WTC11 (cell line): ENCODE data around the gene MN1. TPM values are rescaled to one million over a fixed set of nuclear protein-coding genes. Genes with fewer than 3 reads are reported as not detected.

ENCODE experiments used
- ATF2 ChIP-seq: sonication (generic); formaldehyde crosslinking; IDR thresholded peaks from 2 replicates; pipeline ENCODE4 v1.8.1; 2022; ENCODE audit warnings: low read depth, missing genetic modification reagents, borderline replicate concordance
- CREB1 ChIP-seq: sonication (generic); formaldehyde crosslinking; IDR thresholded peaks from 2 replicates; pipeline ENCODE4 v1.8.0; 2023; ENCODE audit warnings: mild to moderate bottlenecking, missing genetic modification reagents
- EMX1 ChIP-seq: fragments of 250-450 bp; sonication (Bioruptor Pico); IDR thresholded peaks from 2 replicates; pipeline ENCODE4 v1.8.0; 2021; ENCODE audit warnings: mild to moderate bottlenecking
- ETV6 ChIP-seq: sonication (generic); formaldehyde crosslinking; IDR thresholded peaks from 2 replicates; pipeline ENCODE4 v1.8.1; 2022; ENCODE audit warnings: mild to moderate bottlenecking, missing genetic modification reagents
- FOXJ3 ChIP-seq: sonication (generic); formaldehyde crosslinking; IDR thresholded peaks from 2 replicates; pipeline ENCODE4 v1.9.0; 2021; ENCODE audit warnings: missing genetic modification reagents, mild to moderate bottlenecking, borderline replicate concordance
- FOXP1 ChIP-seq: sonication (generic); formaldehyde crosslinking; IDR thresholded peaks from 2 replicates; pipeline ENCODE4 v1.8.0; 2022; ENCODE audit warnings: missing genetic modification reagents, mild to moderate bottlenecking, moderate library complexity, borderline replicate concordance
- GABPB1 ChIP-seq: sonication (generic); formaldehyde crosslinking; IDR thresholded peaks from 2 replicates; pipeline ENCODE4 v1.8.1; 2023; ENCODE audit warnings: mild to moderate bottlenecking, missing genetic modification reagents
- MXD4 ChIP-seq: fragments of 250-450 bp; sonication (Bioruptor Pico); IDR thresholded peaks from 2 replicates; pipeline ENCODE4 v1.8.0; 2021; ENCODE audit warnings: mild to moderate bottlenecking, moderate library complexity, borderline replicate concordance
- NR2C2 ChIP-seq: sonication (generic); formaldehyde crosslinking; IDR thresholded peaks from 2 replicates; pipeline ENCODE4 v1.8.0; 2022; ENCODE audit warnings: mild to moderate bottlenecking, missing genetic modification reagents
- RELA ChIP-seq: sonication (generic); formaldehyde crosslinking; IDR thresholded peaks from 2 replicates; pipeline ENCODE4 v1.8.1; 2022; ENCODE audit warnings: missing genetic modification reagents, mild to moderate bottlenecking, borderline replicate concordance
- SP1 ChIP-seq: sonication (generic); formaldehyde crosslinking; conservative IDR thresholded peaks from 2 replicates; pipeline ENCODE4 v1.8.1; 2022; ENCODE audit warnings: missing genetic modification reagents
- ZNF416 ChIP-seq: fragments of 250-450 bp; sonication (Bioruptor Pico); IDR thresholded peaks from 2 replicates; pipeline ENCODE4 v1.9.0; 2021; ENCODE audit warnings: mild to moderate bottlenecking, inconsistent platforms
- ZNF532 ChIP-seq: fragments of 250-450 bp; sonication (Bioruptor Pico); IDR thresholded peaks from 2 replicates; pipeline ENCODE4 v1.9.0; 2021; ENCODE audit warnings: mild to moderate bottlenecking, borderline replicate concordance
- ZSCAN18 ChIP-seq: fragments of 250-450 bp; sonication (Bioruptor Pico); IDR thresholded peaks from 2 replicates; pipeline ENCODE4 v2.1.2; 2022; ENCODE audit warnings: mild to moderate bottlenecking, moderate library complexity
- total RNA-seq: library from RNA; stranded (reverse); gene quantifications from 3 replicates; pipeline ENCODE4 v1.2.3, GENCODE V29; 2021
- TF ChIP-seq, protein P1 (sequence below): sonication (generic); formaldehyde crosslinking; IDR thresholded peaks from 2 replicates; pipeline ENCODE4 v1.8.1; 2023; ENCODE audit warnings: mild to moderate bottlenecking, moderate library complexity, missing genetic modification reagents
- TF ChIP-seq, protein P2 (sequence below): fragments of 250-450 bp; sonication (Bioruptor Pico); conservative IDR thresholded peaks from 2 replicates; pipeline ENCODE4 v1.9.0; 2021; ENCODE audit warnings: mild to moderate bottlenecking
- TF ChIP-seq, protein P3 (sequence below): sonication (generic); formaldehyde crosslinking; IDR thresholded peaks from 2 replicates; pipeline ENCODE4 v1.8.0; 2023; ENCODE audit warnings: missing genetic modification reagents, mild to moderate bottlenecking, borderline replicate concordance
- TF ChIP-seq, protein P4 (sequence below): fragments of 250-450 bp; sonication (Bioruptor Pico); IDR thresholded peaks from 2 replicates; pipeline ENCODE4 v1.9.0; 2021; ENCODE audit warnings: mild to moderate bottlenecking
- TF ChIP-seq, protein P5 (sequence below): sonication (generic); formaldehyde crosslinking; IDR thresholded peaks from 2 replicates; pipeline ENCODE4 v1.8.1; 2023; ENCODE audit warnings: mild to moderate bottlenecking, missing genetic modification reagents
- TF ChIP-seq, protein P6 (sequence below): fragments of 250-450 bp; sonication (Bioruptor Pico); IDR thresholded peaks from 2 replicates; pipeline ENCODE4 v1.8.0; 2021; ENCODE audit warnings: mild to moderate bottlenecking

MN1 gene
- total RNA-seq, 1 experiment from 2014 or later, result 21.3 TPM

DNA sequence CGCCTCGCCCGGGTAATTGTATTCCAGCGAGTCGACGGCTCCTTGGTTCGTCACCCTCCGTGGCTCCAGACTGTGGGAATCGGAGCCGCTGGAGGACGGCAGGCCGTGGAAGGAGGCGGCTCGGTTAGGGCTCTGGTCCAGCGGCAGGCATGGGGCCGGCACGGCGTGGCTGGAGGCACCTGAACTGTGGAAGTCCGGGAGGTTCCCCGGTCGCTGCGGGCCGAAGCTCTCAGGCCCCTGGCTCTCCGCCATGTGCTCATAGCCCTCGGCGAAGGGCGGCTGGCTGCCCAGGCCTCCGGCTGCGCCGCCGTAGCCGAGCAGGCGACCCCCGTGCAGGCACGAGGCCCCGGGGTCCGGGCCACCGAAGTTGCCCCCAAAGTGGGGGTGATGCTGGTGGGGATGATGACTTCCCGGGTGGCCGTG is 1.7 kb downstream of the MN1 start (continued):
- TF ChIP-seq ZSCAN18 (no peak), RELA (0 out of 2 replicates have a peak, but pooled peaks have one; percentile 41), ETV6 (CRISPR knock-in tag) (no peak), CREB1 (CRISPR knock-in tag) (no peak), ZNF532 (CRISPR knock-in tag) (no peak), ATF2 (CRISPR knock-in tag) (no peak), EMX1 (no peak), NR2C2 (CRISPR knock-in tag) (no peak), FOXP1 (CRISPR knock-in tag) (peak; percentile 67; the same call in 1 of the 2 replicates), ZNF416 (CRISPR knock-in tag) (no peak), MXD4 (no peak), SP1 (CRISPR knock-in tag) (no peak), FOXJ3 (CRISPR knock-in tag) (no peak), GABPB1 (CRISPR knock-in tag) (no peak)
- TF ChIP-seq, protein P1, sequence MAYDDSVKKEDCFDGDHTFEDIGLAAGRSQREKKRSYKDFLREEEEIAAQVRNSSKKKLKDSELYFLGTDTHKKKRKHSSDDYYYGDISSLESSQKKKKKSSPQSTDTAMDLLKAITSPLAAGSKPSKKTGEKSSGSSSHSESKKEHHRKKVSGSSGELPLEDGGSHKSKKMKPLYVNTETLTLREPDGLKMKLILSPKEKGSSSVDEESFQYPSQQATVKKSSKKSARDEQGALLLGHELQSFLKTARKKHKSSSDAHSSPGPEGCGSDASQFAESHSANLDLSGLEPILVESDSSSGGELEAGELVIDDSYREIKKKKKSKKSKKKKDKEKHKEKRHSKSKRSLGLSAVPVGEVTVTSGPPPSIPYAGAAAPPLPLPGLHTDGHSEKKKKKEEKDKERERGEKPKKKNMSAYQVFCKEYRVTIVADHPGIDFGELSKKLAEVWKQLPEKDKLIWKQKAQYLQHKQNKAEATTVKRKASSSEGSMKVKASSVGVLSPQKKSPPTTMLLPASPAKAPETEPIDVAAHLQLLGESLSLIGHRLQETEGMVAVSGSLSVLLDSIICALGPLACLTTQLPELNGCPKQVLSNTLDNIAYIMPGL (CRISPR knock-in tag), result peak; percentile 3; the same call in 1 of the 2 replicates
- TF ChIP-seq, protein P2, sequence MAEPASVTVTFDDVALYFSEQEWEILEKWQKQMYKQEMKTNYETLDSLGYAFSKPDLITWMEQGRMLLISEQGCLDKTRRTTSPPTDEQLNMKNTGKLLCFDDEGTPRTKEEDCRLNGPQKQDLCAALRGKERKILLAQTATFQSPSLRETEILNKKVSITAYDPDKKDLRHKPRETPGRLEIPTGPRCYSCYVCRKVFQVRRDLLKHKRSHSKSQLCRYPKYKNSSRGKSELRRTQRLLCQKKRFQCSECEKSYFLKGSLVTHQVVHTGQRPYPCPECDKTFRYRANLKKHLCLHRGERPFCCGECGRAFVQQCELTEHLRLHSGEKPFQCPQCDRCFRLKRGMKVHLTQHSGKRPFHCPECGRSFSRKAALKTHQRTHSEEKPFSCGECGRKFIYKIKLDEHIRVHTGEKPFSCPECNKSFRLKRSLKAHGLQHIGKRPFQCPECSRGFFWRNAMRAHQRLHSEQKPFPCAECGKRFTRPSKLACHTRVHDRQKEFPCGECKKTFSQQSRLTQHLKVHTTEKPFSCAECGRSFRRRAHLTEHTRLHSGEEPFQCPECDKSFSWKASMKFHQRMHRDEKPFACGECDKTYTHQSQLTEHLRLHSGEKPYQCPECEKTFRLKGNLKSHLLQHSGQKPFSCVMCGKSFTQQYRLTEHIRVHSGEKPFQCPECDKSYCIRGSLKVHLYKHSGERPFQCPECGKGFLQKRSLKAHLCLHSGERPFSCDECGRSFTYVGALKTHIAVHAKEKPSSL (CRISPR knock-in tag), result no peak
- TF ChIP-seq, protein P3, sequence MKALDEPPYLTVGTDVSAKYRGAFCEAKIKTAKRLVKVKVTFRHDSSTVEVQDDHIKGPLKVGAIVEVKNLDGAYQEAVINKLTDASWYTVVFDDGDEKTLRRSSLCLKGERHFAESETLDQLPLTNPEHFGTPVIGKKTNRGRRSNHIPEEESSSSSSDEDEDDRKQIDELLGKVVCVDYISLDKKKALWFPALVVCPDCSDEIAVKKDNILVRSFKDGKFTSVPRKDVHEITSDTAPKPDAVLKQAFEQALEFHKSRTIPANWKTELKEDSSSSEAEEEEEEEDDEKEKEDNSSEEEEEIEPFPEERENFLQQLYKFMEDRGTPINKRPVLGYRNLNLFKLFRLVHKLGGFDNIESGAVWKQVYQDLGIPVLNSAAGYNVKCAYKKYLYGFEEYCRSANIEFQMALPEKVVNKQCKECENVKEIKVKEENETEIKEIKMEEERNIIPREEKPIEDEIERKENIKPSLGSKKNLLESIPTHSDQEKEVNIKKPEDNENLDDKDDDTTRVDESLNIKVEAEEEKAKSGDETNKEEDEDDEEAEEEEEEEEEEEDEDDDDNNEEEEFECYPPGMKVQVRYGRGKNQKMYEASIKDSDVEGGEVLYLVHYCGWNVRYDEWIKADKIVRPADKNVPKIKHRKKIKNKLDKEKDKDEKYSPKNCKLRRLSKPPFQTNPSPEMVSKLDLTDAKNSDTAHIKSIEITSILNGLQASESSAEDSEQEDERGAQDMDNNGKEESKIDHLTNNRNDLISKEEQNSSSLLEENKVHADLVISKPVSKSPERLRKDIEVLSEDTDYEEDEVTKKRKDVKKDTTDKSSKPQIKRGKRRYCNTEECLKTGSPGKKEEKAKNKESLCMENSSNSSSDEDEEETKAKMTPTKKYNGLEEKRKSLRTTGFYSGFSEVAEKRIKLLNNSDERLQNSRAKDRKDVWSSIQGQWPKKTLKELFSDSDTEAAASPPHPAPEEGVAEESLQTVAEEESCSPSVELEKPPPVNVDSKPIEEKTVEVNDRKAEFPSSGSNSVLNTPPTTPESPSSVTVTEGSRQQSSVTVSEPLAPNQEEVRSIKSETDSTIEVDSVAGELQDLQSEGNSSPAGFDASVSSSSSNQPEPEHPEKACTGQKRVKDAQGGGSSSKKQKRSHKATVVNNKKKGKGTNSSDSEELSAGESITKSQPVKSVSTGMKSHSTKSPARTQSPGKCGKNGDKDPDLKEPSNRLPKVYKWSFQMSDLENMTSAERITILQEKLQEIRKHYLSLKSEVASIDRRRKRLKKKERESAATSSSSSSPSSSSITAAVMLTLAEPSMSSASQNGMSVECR, result 0 out of 2 replicates have a peak, but pooled peaks have one; percentile 44
- TF ChIP-seq, protein P4, sequence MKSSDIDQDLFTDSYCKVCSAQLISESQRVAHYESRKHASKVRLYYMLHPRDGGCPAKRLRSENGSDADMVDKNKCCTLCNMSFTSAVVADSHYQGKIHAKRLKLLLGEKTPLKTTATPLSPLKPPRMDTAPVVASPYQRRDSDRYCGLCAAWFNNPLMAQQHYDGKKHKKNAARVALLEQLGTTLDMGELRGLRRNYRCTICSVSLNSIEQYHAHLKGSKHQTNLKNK (CRISPR knock-in tag), result no peak
- TF ChIP-seq, protein P5, sequence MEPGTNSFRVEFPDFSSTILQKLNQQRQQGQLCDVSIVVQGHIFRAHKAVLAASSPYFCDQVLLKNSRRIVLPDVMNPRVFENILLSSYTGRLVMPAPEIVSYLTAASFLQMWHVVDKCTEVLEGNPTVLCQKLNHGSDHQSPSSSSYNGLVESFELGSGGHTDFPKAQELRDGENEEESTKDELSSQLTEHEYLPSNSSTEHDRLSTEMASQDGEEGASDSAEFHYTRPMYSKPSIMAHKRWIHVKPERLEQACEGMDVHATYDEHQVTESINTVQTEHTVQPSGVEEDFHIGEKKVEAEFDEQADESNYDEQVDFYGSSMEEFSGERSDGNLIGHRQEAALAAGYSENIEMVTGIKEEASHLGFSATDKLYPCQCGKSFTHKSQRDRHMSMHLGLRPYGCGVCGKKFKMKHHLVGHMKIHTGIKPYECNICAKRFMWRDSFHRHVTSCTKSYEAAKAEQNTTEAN, result no peak
- TF ChIP-seq, protein P6, sequence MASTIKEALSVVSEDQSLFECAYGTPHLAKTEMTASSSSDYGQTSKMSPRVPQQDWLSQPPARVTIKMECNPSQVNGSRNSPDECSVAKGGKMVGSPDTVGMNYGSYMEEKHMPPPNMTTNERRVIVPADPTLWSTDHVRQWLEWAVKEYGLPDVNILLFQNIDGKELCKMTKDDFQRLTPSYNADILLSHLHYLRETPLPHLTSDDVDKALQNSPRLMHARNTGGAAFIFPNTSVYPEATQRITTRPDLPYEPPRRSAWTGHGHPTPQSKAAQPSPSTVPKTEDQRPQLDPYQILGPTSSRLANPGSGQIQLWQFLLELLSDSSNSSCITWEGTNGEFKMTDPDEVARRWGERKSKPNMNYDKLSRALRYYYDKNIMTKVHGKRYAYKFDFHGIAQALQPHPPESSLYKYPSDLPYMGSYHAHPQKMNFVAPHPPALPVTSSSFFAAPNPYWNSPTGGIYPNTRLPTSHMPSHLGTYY (CRISPR knock-in tag), result no peak
